SH-SY5Y (cell line): Measurements from ENCODE around the gene CCT4.

Experiments
- GATA2 ChIP-seq: IDR thresholded peaks from 2 replicates; pipeline ENCODE4 v1.6.1; 2011; ENCODE audit warnings: mild to moderate bottlenecking, low read depth, low read length
- GATA3 ChIP-seq: IDR thresholded peaks from 2 replicates; pipeline ENCODE4 v1.6.1; 2011; ENCODE audit warnings: low read depth, mild to moderate bottlenecking, low read length, moderate library complexity

The CCT4 gene

DNA sequence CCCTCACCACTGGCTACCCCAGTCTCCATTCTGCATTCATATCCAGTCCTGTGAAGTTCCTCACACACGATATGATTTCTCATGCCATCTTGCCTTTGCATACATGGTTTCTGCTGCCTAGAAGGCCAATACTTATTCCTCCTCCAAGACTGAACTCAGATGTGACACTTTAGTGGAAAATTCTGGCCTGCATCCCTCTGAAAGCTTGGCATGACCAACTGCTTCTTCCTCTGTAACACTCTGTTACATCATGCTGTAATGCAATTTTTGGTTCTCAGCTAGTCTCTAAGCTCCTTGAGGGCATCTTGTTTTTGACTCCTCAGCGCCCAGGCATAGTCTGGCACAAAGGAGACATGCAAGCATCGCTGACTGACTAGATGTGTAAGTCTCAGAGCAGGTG lies 47.2 kb downstream of the CCT4 start:
- TF ChIP-seq GATA3 = no peak
- no peak for TF ChIP-seq GATA2

DNA sequence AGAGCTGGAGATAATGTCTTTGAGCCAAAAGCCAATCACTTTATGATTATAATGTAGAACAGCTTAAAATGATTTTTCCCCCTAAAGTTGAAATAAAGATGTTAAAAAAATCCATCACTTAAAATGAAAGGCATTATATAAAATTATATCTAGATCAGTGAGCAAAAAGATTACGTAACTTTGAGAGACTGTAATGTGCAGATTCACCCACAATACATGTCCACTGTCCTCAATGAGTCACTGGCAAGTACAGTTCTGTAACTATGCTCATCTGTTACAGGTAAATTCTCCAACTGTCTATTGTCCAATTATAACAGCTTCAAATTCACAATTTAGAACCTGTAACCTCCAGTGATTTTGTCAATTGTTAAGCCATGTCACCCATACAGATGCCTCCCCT lies 53.6 kb downstream of the CCT4 start:
- TF ChIP-seq GATA3 (no peak), GATA2 (no peak)

DNA sequence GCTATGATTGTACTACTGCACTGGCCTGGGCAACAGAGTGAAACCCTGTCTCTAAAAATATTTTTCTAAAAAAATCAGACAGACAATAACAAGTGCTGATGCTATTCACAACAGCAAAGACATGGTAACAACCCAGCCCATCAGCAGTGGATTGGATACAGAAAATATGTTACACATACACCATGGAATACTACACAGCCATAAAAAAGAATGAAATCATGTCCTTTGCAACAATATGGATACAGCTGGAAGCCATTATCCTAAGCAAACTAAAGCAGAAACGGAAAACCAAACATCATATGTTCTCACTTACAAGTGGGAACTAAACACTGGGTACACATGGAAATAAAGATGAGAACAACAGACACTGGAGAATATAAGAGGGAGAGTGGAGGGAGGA lies 54.5 kb downstream of the CCT4 start:
- TF ChIP-seq GATA2 = no peak
- no peak for TF ChIP-seq GATA3

DNA sequence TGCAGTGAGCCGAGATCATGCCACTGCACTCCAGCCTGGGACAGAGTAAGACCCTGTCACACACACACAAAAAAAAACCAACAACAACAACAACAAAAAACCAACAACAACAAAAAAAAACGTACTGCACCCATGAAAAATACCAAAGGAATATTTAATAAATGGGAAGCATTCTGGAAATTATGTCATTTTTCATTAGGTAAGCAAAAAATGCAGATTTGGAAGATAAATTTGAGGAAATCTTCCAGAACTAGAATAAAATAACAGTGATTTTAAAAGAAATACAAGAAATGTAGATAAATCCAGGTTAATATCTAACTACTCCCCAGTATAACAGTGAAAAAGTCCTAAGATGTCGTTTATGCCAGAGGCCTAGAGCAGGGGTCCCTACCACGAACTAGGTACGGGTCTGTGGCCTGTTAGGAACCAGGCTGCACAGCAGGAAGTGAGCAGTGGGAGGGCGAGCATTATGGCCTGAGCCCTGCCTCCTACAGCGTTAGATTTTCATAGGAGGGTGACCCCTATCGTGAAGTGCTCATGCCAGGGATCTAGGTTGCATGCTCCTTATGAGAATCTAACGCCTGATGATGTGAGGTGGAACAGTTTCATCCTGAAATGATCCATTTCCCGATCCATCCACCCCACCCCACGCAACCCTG lies 56.1 kb downstream of the CCT4 start:
- TF ChIP-seq GATA2 (no peak), GATA3 (no peak)

DNA sequence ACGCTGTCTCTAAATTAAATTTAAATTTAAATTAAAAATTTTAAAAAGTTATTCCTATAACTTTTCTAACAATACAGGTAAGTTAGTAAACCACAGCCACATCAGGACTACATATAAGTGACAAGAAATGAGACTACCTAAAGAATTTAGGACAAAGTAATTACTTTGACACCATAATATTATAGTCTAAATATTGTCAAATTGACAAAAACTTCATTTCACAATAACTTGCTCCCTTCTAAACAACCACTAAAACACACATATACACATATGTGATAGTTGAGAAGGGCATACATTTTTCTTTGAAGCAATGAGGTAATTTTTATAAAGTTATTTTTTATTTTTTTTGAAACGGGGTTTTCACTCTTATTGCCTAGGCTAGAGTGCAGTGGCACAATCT lies 66.2 kb downstream of the CCT4 start:
- TF ChIP-seq GATA3 (no peak), GATA2 (no peak)
